GM12878 (cell line): ENCODE data around the gene EEPD1.

ENCODE experiments used
- CEBPB ChIP-seq, 2 experiments: fragments of 150-350 bp in 1 of 2; IDR thresholded peaks; 2 replicates each; pipeline ENCODE4 v1.6.1; 2012 to 2014; ENCODE audit warnings: low read depth in 2 of 2, low read length in 2 of 2, borderline replicate concordance in 1 of 2, inconsistent platforms in 1 of 2
- POLR2AphosphoS2 ChIP-seq: IDR thresholded peaks from 2 replicates; pipeline ENCODE4 v1.6.1; 2011; ENCODE audit warnings: low read depth, mild to moderate bottlenecking, low read length, improper control_type of control experiment, moderate library complexity
- SIN3A ChIP-seq: IDR thresholded peaks from 2 replicates; pipeline ENCODE4 v1.6.1; 2012; ENCODE audit warnings: low read depth, low read length, improper control_type of control experiment
- TF ChIP-seq, protein P1 (sequence below), 3 experiments: IDR thresholded peaks in 2 of 3; conservative IDR thresholded peaks in 1 of 3; 2 replicates each; pipeline ENCODE4 v1.5.1; 2011; ENCODE audit warnings: low read depth in 3 of 3, low read length in 3 of 3, mild to moderate bottlenecking in 3 of 3, control low read depth in 2 of 3, moderate library complexity in 2 of 3, inconsistent platforms in 1 of 3, mixed read lengths in 1 of 3; ENCODE audit not compliant: control insufficient read depth in 2 of 3, insufficient read depth in 1 of 3; ENCODE audit errors: extremely low read depth in 1 of 3

DNA sequence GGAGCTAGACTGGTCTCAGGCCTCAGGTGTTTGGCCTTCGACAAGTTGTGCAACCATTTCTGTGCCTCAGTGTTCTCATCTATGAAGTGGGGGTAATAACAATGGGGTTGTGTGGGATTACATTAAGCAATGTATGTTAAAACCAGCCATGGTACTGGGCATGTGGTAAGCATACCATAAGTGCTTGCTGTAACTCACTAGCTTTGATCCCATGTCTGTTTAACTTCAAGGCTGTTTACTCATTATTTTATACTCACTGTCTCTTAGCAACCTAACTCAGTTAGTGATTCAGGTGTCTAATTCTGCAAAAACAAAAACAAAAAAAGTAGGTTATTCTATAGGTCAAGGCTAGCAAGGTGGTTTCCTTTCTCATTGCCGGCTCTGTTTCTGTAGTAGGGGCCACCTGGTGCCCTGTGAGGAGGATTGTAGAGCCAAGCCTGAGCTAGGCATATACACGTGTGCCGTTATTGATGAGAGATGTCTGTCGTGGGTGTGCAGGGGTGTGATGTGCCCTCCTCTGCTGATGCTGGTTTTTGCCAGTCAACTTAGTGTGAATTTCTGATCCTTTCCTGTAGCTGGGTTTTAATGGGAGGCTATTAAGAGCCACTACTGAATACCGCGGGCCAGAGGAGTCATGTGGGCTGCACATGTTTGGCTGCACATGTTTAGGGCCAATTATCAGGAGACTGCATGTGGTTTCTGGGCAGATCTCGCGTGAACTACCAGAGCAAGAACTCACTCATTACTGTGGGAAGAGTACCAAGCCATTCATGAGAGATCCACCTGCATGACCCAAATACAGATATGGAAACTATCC lies 56.2 kb downstream of the EEPD1 start:
- no peak for TF ChIP-seq SIN3A
- no peak for TF ChIP-seq CEBPB (IDR thresholded peaks at IDR 0.05; ENCODE audit: borderline replicate concordance in 1 of 2, low read depth in 2 of 2, low read length in 2 of 2)
- TF ChIP-seq, protein P1, sequence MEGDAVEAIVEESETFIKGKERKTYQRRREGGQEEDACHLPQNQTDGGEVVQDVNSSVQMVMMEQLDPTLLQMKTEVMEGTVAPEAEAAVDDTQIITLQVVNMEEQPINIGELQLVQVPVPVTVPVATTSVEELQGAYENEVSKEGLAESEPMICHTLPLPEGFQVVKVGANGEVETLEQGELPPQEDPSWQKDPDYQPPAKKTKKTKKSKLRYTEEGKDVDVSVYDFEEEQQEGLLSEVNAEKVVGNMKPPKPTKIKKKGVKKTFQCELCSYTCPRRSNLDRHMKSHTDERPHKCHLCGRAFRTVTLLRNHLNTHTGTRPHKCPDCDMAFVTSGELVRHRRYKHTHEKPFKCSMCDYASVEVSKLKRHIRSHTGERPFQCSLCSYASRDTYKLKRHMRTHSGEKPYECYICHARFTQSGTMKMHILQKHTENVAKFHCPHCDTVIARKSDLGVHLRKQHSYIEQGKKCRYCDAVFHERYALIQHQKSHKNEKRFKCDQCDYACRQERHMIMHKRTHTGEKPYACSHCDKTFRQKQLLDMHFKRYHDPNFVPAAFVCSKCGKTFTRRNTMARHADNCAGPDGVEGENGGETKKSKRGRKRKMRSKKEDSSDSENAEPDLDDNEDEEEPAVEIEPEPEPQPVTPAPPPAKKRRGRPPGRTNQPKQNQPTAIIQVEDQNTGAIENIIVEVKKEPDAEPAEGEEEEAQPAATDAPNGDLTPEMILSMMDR (IDR thresholded peaks at IDR 0.05 in 2 of 3, conservative IDR thresholded peaks at IDR 0.05 in 1 of 3; ENCODE audit: control insufficient read depth in 2 of 3, extremely low read depth in 1 of 3, insufficient read depth in 1 of 3, low read depth in 3 of 3, low read length in 3 of 3) = no peak
- no peak for TF ChIP-seq POLR2AphosphoS2
